ENCODE measurements around the gene LASP1.

GRCh38 chr17:38906460-38907228 is 36.8 kb downstream of the LASP1 start:
- no peak for TF ChIP-seq CTCF (optimal IDR thresholded peaks at IDR 0.05 in 1 of 3, IDR thresholded peaks at IDR 0.05 in 1 of 3, conservative IDR thresholded peaks at IDR 0.05 in 1 of 3; ENCODE audit: extremely low read depth in 1 of 3, insufficient read depth in 2 of 3, low read length in 3 of 3)
- TF ChIP-seq EZH2 (IDR thresholded peaks at IDR 0.05; ENCODE audit: low read length): no peak

Data from keratinocyte (primary cell).